VCaP (cell line): Measurements from ENCODE around the gene DAZAP1.
A peak's percentile ranks its signal among the peaks of the same experiment; 100 is the strongest.

Source experiments
- H3K27ac ChIP-seq: fragments of 450-650 bp; 2 replicates; pipeline ENCODE4 v1.5.1; 2017
- TF ChIP-seq, protein P1 (sequence below): fragments of 450-650 bp; conservative IDR thresholded peaks from 2 replicates; pipeline ENCODE4 v1.5.1; 2017; ENCODE audit warnings: mild to moderate bottlenecking, moderate library complexity

DAZAP1 gene

GRCh38 chr19:1460033-1460995, 52.9 kb downstream of the DAZAP1 start:
- TF ChIP-seq, protein P1, sequence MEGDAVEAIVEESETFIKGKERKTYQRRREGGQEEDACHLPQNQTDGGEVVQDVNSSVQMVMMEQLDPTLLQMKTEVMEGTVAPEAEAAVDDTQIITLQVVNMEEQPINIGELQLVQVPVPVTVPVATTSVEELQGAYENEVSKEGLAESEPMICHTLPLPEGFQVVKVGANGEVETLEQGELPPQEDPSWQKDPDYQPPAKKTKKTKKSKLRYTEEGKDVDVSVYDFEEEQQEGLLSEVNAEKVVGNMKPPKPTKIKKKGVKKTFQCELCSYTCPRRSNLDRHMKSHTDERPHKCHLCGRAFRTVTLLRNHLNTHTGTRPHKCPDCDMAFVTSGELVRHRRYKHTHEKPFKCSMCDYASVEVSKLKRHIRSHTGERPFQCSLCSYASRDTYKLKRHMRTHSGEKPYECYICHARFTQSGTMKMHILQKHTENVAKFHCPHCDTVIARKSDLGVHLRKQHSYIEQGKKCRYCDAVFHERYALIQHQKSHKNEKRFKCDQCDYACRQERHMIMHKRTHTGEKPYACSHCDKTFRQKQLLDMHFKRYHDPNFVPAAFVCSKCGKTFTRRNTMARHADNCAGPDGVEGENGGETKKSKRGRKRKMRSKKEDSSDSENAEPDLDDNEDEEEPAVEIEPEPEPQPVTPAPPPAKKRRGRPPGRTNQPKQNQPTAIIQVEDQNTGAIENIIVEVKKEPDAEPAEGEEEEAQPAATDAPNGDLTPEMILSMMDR = no peak
- no peak overlapping the region for H3K27ac ChIP-seq

GRCh38 chr19:1461862-1462261, 54.5 kb downstream of the DAZAP1 start:
- no peak overlapping the region for H3K27ac ChIP-seq
- TF ChIP-seq, protein P1 = no peak

DNA sequence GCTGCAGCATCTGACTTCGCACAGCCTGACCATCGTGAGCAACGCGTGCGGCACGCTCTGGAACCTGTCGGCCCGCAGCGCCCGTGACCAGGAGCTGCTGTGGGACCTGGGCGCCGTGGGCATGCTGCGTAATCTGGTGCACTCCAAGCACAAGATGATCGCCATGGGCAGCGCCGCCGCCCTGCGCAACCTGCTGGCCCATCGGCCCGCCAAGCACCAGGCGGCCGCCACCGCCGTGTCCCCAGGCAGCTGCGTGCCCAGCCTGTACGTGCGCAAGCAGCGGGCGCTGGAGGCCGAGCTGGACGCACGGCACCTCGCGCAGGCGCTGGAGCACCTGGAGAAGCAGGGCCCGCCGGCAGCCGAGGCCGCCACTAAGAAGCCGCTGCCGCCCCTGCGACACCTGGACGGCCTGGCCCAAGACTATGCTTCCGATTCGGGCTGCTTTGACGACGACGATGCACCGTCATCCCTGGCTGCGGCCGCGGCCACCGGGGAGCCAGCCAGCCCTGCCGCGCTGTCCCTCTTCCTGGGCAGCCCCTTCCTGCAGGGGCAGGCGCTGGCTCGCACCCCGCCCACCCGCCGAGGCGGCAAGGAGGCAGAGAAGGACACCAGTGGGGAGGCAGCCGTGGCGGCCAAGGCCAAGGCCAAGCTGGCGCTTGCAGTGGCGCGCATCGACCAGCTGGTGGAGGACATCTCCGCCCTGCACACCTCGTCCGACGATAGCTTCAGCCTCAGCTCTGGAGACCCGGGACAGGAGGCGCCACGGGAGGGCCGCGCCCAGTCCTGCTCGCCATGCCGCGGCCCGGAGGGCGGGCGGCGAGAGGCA, 58.0 kb downstream of the DAZAP1 start:
- TF ChIP-seq, protein P1 = peak; percentile 72

DNA sequence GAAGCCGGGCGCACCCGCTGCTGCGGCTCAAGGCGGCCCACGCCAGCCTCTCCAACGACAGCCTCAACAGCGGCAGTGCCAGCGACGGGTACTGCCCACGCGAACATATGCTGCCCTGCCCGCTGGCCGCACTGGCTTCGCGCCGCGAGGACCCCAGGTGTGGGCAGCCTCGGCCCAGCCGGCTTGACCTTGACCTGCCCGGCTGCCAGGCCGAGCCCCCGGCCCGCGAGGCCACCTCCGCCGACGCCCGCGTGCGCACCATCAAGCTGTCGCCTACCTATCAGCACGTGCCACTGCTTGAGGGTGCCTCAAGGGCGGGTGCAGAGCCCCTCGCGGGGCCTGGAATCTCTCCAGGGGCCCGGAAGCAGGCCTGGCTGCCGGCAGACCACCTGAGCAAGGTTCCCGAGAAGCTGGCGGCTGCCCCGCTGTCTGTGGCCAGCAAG, 58.7 kb downstream of the DAZAP1 start:
- peak overlapping the region; percentile 52; the same call in 1 of the 2 replicates for H3K27ac ChIP-seq
- TF ChIP-seq, protein P1 = peak; percentile 31

More for the DNA sequence above, 58.0 kb downstream of the DAZAP1 start:
- H3K27ac ChIP-seq = peak overlapping the region; percentile 52

DNA sequence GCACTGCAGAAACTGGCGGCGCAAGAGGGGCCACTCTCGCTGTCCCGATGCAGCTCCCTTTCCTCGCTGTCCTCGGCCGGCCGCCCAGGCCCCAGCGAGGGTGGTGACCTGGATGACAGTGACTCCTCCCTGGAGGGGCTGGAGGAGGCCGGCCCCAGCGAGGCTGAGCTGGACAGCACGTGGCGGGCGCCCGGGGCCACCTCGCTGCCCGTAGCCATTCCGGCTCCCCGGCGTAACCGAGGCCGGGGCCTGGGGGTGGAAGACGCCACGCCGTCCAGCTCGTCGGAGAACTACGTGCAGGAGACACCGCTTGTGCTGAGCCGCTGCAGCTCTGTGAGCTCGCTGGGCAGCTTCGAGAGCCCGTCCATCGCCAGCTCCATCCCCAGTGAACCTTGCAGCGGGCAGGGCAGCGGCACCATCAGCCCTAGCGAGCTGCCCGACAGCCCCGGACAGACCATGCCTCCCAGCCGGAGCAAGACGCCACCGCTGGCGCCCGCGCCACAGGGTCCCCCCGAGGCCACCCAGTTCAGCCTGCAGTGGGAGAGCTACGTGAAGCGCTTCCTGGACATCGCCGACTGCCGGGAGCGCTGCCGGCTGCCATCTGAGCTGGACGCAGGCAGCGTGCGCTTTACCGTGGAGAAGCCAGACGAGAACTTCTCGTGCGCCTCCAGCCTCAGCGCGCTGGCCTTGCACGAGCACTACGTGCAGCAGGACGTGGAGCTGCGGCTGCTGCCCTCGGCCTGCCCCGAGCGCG, 59.3 kb downstream of the DAZAP1 start:
- no peak overlapping the region for H3K27ac ChIP-seq
- TF ChIP-seq, protein P1 = no peak

DNA sequence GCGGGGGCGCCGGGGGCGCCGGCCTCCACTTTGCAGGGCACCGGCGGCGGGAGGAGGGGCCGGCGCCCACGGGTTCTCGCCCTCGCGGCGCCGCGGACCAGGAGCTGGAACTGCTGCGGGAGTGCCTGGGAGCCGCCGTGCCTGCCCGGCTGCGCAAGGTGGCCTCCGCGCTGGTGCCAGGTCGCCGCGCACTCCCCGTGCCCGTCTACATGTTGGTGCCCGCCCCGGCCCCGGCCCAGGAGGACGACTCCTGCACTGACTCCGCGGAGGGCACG, 59.8 kb downstream of the DAZAP1 start:
- TF ChIP-seq, protein P1 = no peak
- H3K27ac ChIP-seq = no peak overlapping the region
